ENCODE data around the gene DAND5. TPM values are rescaled to one million over a fixed set of nuclear protein-coding genes. Genes with fewer than 3 reads are reported as not detected.

DAND5 gene
- total and polyA plus RNA-seq, 10 of the 15 experiments (the other 5 are each of a cell fraction or from before 2014, with no cell fraction given): 0.06 to 0.15 (median 0.12) TPM; not detected in 5

- TF ChIP-seq REST (IDR thresholded peaks at IDR 0.05; ENCODE audit: low read depth, low read length) (peak; percentile 36), NKRF (conservative IDR thresholded peaks at IDR 0.05) (peak; percentile 90), KDM1A (IDR thresholded peaks at IDR 0.05; ENCODE audit: borderline replicate concordance) (no peak), CBX5 (IDR thresholded peaks at IDR 0.05; ENCODE audit: low read depth) (no peak), MAX (IDR thresholded peaks at IDR 0.05; ENCODE audit: low read depth, low read length) (peak; percentile 80), SMAD5 (IDR thresholded peaks at IDR 0.05; ENCODE audit: low read depth) (peak; percentile 80; the same call in 1 of the 2 replicates), SRF (IDR thresholded peaks at IDR 0.05; ENCODE audit: low read depth in 2 of 2, low read length in 2 of 2) (peak in 1 of 2 experiments; percentile 4; a peak in 1 of 4 replicates), SREBF1 (IDR thresholded peaks at IDR 0.05; ENCODE audit: low read length) (no peak), ZNF687 (IDR thresholded peaks at IDR 0.05) (peak; percentile 7; the same call in 1 of the 2 replicates), BCLAF1 (IDR thresholded peaks at IDR 0.05) (no peak), ASH2L (IDR thresholded peaks at IDR 0.05; ENCODE audit: borderline replicate concordance, low read depth) (0 out of 2 replicates have a peak, but pooled peaks have one; percentile 63), MEF2A (IDR thresholded peaks at IDR 0.05; ENCODE audit: insufficient read depth, low read depth, low read length) (0 out of 2 replicates have a peak, but pooled peaks have one; percentile 15)
These were observed 35.9 kb upstream of the DAND5 start, which contains the start of gene FARSA (continued) for GRCh38 chr19:12933287-12934072.

Data from GM12878 (cell line).